GM19193 (cell line): ENCODE results near the gene BLACAT1.

Experiments used
- POLR2A ChIP-seq: IDR thresholded peaks from 4 replicates; pipeline ENCODE4 v1.6.1; 2011; ENCODE audit not compliant: insufficient read depth, insufficient read length; ENCODE audit errors: extremely low read depth

Gene BLACAT1

DNA sequence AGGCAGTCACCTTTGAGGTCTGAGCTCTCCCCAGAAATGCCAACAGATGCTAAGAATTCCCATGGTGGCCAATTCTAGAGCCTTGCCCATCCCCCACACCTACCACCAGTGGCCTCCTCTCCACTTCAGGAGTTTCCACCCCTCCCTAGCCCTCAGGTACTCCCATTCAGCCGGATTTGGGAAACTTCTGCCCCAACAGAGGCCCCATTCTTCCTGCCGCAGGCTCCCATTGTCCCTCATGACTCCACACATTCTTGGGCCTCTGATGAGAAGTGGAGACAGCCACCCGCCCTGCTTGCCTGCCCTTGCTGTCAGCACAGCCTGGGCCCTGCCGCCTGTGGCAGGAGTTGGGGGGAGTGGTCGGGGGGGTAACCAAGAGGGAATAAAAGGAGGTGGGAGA lies 4.6 kb downstream of the BLACAT1 start:
- TF ChIP-seq POLR2A: no peak

DNA sequence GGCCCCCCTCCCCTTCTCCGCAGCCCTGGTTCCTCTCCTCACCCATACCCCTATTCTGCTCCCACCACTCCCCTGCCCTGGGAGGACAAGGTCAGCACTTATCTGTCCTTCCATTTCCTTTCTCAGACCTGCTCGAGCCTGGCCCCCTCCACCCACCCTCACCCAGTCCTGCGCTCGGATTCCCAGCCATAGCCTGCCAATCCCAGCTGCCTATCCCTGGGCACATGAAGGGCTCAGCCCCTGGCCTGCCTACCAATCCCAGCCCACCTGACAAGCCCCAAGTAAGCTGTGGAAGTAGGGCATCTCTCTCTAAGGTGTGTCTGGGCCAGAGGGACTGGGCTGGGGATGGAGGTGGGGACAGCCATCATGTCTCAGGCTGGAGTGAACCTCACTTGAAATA lies 5.4 kb downstream of the BLACAT1 start:
- TF ChIP-seq POLR2A: no peak

- no peak for TF ChIP-seq POLR2A
Measured at GRCh38 chr1:205449750-205450443, 5.9 kb downstream of the BLACAT1 start.

DNA sequence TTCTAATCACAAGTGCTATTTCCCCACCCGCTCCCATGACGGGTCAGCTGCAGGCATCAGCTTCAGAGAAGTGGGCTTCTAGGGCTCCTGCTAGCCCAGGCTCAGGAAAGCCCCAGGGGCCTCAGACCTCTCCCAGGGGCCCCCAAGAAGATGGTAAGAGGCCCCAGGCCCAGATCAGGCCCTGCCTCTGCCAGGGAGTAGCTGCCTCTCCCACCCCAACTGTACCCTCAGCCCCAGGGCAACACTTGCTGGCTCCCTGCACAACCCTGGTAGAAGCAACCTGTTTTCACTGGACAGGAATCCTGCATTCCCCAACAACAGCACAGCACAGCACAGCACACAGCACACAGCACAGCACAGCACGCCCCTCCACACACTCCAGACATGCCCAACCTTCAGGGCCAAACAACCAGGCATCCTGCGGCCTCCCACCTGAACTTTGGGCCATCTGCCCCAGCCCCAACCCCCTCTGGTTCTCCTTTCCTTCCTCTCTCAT lies 6.5 kb downstream of the BLACAT1 start:
- no peak for TF ChIP-seq POLR2A

- TF ChIP-seq POLR2A: no peak
Measured at GRCh38 chr1:205448540-205449253, 7.1 kb downstream of the BLACAT1 start.

DNA sequence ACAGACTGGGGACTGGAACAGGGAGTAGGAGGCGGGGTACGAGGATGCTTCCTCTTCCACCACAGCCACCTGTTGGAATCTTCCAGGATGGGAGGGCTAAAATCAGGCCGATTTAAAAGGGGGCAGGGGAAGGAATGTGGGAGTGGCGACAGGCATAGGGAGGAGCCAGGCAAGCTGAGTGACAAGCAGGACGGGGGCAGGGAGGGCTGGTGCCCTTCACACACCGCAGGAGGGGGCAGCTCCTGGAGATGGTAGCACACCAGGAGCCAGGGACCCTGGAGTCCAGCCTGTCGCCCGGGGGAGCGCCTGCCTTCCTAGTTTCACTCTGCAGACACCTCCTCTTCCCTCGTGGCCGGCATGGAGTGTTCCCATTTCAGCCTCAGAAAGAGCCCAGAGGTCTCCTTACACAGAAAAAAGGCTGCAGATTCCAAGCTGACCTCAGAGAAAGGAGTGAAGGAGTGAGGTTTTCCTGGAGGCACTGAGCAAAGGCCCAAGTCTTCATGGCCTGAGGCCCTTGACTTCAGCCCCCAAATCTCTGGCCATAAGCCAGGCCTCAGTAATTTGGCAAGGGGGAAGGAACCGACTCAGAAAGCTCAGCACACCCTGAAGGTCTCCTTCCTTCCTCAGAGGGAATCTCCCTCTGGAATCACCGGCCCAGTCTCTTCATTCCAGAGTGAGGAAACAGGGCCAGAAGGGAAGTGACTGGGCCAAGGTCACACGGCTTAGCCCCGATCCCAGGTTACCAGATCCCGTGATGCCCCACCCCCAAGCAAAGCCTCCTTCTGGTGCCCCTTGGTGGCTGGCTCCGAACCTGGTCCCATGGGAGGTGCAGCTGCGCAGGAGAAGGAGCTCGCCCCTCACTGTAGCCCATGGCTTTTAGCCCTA lies 8.1 kb downstream of the BLACAT1 start:
- no peak for TF ChIP-seq POLR2A

DNA sequence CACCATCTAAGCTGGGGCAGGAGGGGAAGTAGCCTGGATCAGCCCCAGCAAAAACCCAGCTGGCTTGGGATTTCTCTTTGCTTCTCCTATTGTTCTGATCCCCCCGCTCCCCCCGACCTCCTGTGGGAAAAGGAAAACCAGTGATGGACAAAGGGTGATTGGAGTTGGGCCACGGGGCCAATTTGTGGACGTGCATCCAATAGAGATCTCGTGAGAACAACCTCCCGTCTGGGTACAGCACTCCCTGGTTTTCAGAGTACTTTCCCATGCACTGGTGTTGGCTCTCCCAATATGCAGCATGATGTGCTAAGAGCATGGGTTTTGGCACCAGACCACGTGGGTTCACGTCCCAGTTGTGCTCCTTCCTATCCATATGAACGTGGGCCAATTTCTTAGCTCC lies 9.0 kb downstream of the BLACAT1 start:
- TF ChIP-seq POLR2A: no peak

GRCh38 chr1:205445646-205445935 lies 10.3 kb downstream of the BLACAT1 start:
- no peak for TF ChIP-seq POLR2A

DNA sequence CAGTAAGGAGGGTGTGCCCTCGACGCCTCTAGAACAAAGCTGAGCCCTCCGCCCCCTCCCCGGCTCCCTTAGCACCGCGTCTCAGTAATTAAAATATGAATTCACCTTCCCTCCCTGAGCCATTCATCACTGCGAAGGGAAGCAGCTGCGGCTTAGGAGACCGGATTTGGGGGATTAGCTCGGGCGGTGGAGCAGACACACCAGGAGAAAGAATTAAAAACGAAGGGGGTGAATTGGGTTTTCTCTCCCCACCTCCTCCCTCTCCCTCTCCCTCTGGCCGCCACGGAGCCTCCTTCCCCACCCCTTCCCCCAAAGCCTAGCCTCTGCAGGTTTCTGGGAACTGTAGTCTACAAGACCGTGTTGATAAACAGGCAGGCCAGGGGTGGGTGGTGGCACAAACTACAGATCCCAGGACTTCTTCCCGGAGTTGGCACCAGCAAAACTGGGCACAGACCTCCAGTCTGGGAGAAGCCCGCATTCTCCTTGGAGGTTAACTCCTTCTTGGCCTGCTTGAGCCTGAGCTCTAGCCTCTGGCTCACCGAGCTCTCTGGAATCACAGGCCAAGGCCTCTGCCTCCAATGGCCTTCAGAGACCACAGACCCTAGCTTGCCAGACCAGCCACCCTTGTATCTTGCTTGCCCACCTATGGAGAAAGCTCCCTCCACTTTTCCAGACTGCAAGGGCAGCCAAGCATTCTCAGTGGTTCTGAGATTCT lies 10.8 kb downstream of the BLACAT1 start:
- no peak for TF ChIP-seq POLR2A

DNA sequence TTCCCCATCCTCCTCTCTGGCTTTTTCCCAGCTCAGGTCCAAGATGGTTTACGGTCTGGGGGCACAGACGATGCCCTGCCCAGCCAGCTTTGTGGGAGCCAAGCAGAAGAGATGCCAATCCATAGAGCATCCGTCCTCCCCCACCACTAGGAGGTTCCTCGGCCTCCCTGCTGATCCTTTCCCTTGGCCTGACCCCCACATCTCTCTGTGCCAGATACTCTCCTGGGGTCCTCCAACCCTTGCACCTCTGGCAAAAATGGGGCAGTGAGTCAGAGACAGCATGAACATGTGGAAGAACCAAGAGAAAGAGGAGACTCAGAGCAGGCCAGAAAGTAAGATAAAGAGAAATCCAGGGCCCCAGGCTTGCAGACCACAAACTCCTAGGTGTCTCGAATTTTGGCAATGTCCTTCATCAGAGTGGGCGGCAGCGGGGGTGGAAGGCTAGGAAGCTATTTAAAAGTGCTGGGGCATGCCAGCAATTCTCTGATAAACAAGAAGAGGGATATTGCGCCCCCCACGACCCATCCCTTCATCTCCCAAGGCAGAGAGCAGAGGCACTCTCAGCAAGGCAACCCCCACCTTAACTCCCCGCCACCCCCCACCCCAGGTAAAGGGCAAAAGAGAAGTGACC lies 11.4 kb downstream of the BLACAT1 start:
- no peak for TF ChIP-seq POLR2A

DNA sequence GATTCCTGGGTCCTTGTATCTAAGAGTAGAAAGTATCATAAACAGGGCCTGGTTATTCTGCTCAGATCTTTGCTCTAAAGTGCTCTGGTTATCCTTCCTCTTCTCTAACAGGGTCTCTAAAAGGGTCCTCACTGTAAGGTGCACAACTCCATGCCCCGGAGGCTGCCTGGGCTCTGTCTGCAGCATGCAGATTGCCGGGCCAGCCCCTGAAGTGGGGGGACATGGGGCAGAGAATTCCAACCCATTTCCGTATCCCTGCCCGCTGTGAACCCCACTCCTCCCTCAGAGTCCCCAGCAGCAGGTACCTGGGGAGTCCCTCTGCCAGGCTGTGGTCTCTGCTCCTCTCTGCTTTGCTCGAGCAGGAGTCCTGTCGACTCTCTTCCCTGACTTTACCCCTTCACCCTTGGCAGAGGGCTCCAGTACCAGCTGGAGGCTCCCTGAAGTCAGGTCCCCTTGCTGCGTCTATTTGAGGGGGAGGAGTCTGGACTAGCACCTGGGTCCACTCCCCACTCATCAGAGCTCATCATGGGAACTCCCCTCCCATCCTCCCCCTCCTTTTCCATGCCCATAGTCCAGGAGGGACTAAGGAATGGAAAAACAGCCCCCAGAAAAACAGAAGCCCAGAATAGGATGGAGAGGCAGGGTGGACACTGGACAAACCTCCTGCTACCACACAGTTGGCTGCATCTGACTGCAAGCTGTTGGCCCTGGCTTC lies 12.1 kb downstream of the BLACAT1 start:
- TF ChIP-seq POLR2A: no peak

DNA sequence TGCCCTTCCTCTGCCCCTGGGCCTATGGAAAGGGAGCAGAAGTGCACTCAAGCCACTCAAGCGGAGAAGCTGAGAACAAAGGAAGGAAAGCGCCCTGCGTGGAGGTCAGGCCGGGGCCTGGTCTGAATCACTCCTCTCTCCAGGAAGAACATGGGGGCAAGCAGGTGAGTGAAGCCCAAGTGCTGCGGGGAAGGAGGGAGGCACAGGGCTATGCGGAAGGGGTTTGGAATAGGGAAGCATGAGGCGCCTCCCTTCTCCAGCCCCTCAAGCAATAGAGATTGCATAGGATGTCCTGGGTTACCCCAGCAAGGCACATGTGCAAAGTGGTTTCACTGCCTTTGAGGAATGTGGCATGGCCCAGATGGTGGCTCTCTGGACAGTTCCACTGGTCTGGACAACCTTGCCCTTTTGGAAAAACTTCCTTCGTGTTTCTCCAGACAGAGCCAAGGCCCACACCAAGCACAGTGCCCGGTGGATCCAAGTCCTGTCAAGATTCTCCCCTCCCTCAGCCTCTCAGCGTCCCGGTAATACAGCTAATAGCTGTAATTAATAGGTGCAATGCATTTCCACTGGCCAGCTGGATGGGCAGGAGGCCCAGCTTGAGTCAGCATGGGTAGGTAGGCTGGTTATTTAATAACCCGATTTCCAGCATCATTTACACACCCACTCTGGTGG lies 13.7 kb downstream of the BLACAT1 start:
- no peak for TF ChIP-seq POLR2A

DNA sequence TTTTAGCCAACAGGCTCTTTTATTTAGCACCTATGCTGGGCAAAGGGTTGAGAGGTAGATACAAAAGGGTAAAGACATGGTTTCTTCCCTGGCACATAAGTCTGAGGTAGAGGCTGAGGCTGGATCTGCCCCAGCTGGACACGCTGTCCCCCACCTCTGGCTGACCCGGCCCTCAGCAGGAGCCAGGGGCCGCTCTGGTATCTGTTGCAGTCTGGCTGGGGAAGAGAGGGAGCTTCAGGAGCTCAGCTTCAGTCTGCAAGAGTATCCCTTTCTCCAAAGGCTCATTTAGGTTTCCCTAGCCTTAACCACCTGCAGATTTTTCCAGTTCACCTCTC lies 14.2 kb downstream of the BLACAT1 start:
- TF ChIP-seq POLR2A: no peak

- no peak for TF ChIP-seq POLR2A
Measured at GRCh38 chr1:205441318-205441633, 14.6 kb downstream of the BLACAT1 start.
